NB4 (cell line): ENCODE results near the gene MLH1.
"Not testable (repeated sequence)": the region's sequence is repeated elsewhere in the genome, so short reads cannot be mapped to it uniquely, and the experiment has no call there.

Source experiments
- DNase-seq: peaks from one replicate; pipeline ENCODE4 v3.0.0; 2010; ENCODE audit warnings: low read depth
- H3K4me3 ChIP-seq: one replicate; pipeline ENCODE4 v1.5.1; 2011; ENCODE audit warnings: mild to moderate bottlenecking, low read depth, low read length, moderate library complexity
- CTCF ChIP-seq: IDR thresholded peaks from one replicate; pipeline ENCODE4 v1.5.1; 2012; ENCODE audit warnings: low read depth, low read length
- MAX ChIP-seq: IDR thresholded peaks from 2 replicates; pipeline ENCODE4 v1.6.1; 2011; ENCODE audit warnings: low read depth, low read length
- MYC ChIP-seq: IDR thresholded peaks from 2 replicates; pipeline ENCODE4 v1.6.1; 2011; ENCODE audit warnings: low read depth, low read length
- POLR2A ChIP-seq: IDR thresholded peaks from 2 replicates; pipeline ENCODE4 v1.6.1; 2011; ENCODE audit warnings: mild to moderate bottlenecking; ENCODE audit not compliant: insufficient read length; ENCODE audit errors: extremely low read depth

Gene MLH1

GRCh38 chr3:37050282-37050681, 57.0 kb downstream of the MLH1 start:
- H3K4me3 ChIP-seq: no peak overlapping the region
- no peak for TF ChIP-seq MYC
- no peak for TF ChIP-seq POLR2A
- no peak for TF ChIP-seq CTCF
- TF ChIP-seq MAX: no peak
- no peak for DNase-seq

- no peak overlapping the region for H3K4me3 ChIP-seq
- no peak for DNase-seq
- TF ChIP-seq POLR2A (no peak), MAX (no peak), MYC (no peak), CTCF (no peak)
These were observed 59.5 kb downstream of the MLH1 start for GRCh38 chr3:37052860-37053259.

- no peak overlapping the region for H3K4me3 ChIP-seq
- no peak for TF ChIP-seq CTCF
- TF ChIP-seq MYC: no peak
- TF ChIP-seq POLR2A: no peak
- no peak for TF ChIP-seq MAX
- no peak for DNase-seq
These were observed 60.0 kb downstream of the MLH1 start for GRCh38 chr3:37053337-37053736.

- H3K4me3 ChIP-seq: no peak overlapping the region
- DNase-seq: no peak
- TF ChIP-seq CTCF (no peak), MAX (no peak), POLR2A (no peak), MYC (no peak)
These were observed 60.4 kb downstream of the MLH1 start for GRCh38 chr3:37053753-37054152.

GRCh38 chr3:37054370-37054769, 61.1 kb downstream of the MLH1 start:
- DNase-seq: peak; percentile 77
- H3K4me3 ChIP-seq: no peak overlapping the region
- TF ChIP-seq CTCF (no peak), MYC (no peak), MAX (no peak), POLR2A (no peak)

GRCh38 chr3:37055077-37055476, 61.8 kb downstream of the MLH1 start:
- not testable (repeated sequence) for H3K4me3 ChIP-seq
- DNase-seq: peak; percentile 20
